Activated B cell treated with CpG ODN at 0.5 μM for 24 hours (primary cell): Measurements from ENCODE around the gene GLE1. TPM values are rescaled to one million over a fixed set of nuclear protein-coding genes. Genes with fewer than 3 reads are reported as not detected.

Experiments
- ATAC-seq: fragments of 200-7000 bp; cut with Tn5 transposase; one replicate; pipeline ENCODE4 v1.10.0; 2021; ENCODE audit warnings: low read depth, mild to moderate bottlenecking, moderate library complexity
- CTCF ChIA-PET: fragments of 350-600 bp; sonication (Branson Sonifier 250); formaldehyde crosslinking; loops from one replicate; lab custom pipeline; 2021; ENCODE audit warnings: antibody characterized with exemption; lab: Charles Lee
- POLR2A ChIA-PET: fragments of 350-600 bp; sonication (Branson Sonifier 250); formaldehyde crosslinking; loops from one replicate; lab custom pipeline; 2021; ENCODE audit warnings: antibody characterized with exemption; lab: Charles Lee
- DNase-seq: peaks from one replicate; pipeline ENCODE4 v3.0.0; 2022
- H3K27ac Mint-ChIP-seq: one replicate; pipeline ENCODE4 v1.8.0; 2020; ENCODE audit warnings: mixed read lengths
- H3K27me3 Mint-ChIP-seq: one replicate; pipeline ENCODE4 v1.8.0; 2021; ENCODE audit warnings: mixed read lengths
- H3K36me3 Mint-ChIP-seq: one replicate; pipeline ENCODE4 v1.8.0; 2021; ENCODE audit warnings: low read depth, mixed read lengths
- H3K4me1 Mint-ChIP-seq: one replicate; pipeline ENCODE4 v1.8.0; 2021; ENCODE audit warnings: mixed read lengths
- H3K4me3 Mint-ChIP-seq: one replicate; pipeline ENCODE4 v1.8.0; 2020; ENCODE audit warnings: mild to moderate bottlenecking, mixed read lengths
- H3K9me3 Mint-ChIP-seq: one replicate; pipeline ENCODE4 v1.8.0; 2020; ENCODE audit warnings: mixed read lengths
- CTCF ChIP-seq: fragments of 200-600 bp; IDR thresholded peaks from one replicate; pipeline ENCODE4 v1.8.0; 2022; ENCODE audit warnings: antibody characterized with exemption, mild to moderate bottlenecking
- intact Hi-C: fragments of 100-400 bp; cut with micrococcal nuclease; formaldehyde crosslinking; loops from one replicate; pipeline ENCODE4 v1.15.1; 2024
- total RNA-seq: library from RNA; stranded (reverse); gene quantifications from 2 replicates; pipeline ENCODE4 v1.2.3, GENCODE V29; 2022

GLE1 gene
- total RNA-seq, 1 donor from 2014 or later = 31.8 TPM

DNA sequence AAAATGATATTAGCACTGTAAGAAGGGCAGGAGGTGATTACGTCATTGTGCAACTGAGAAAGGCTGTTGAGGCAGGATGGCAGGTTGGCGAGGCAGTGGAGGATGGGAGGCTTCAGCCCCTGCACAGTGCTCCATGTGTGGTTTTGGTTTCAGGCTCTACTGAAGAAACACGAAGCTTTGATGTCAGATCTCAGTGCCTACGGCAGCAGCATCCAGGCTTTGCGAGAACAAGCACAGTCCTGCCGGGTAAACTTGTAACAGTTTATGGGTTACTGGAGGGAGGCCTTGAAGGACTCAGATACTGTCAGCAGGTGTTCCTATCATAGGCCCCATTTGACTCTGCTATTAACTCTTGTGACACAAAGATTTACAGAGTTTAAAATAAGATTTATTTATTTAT, 82.9 kb downstream of the GLE1 start:
- Mint-ChIP-seq H3K4me3 (no peak overlapping the region), H3K9me3 (no peaks in the 10 kb centered on the region), H3K36me3 (peaks cover 91% of the 10 kb centered on the region), H3K27ac (no peak overlapping the region), H3K4me1 (no peaks in the 10 kb centered on the region), H3K27me3 (no peaks in the 10 kb centered on the region)
- ChIA-PET POLR2A (interaction anchor here (1.5 kb wide), 1 partner anchor 34 kb away, joined by 4 read pairs; no protein-coding TSS in a partner anchor), CTCF (no interaction called here)
- no peak for DNase-seq
- TF ChIP-seq CTCF = no peak
- no peak for ATAC-seq
- intact Hi-C loops = no loop called here

GRCh38 chr9:128588581-128589233, 84.2 kb downstream of the GLE1 start:
- POLR2A ChIA-PET = interaction anchor here (0.6 kb wide), 1 partner anchor 198 kb away, joined by 3 read pairs; no protein-coding TSS in a partner anchor
- Mint-ChIP-seq H3K4me3 (no peak overlapping the region), H3K4me1 (no peaks in the 10 kb centered on the region), H3K36me3 (peaks cover 91% of the 10 kb centered on the region), H3K9me3 (no peaks in the 10 kb centered on the region), H3K27ac (no peak overlapping the region), H3K27me3 (no peaks in the 10 kb centered on the region)
- intact Hi-C loops = no loop called here
- DNase-seq = no peak
- TF ChIP-seq CTCF = no peak
- CTCF ChIA-PET = no interaction called here
- no peak for ATAC-seq

Other genes with a start within 250 kb of the GLE1 start
- 46.0 and 53.5 TPM in 2 replicates for gene GOLGA2, start 228.7 kb upstream of the GLE1 start, total RNA-seq
- 7.2 and 10.4 TPM in 2 replicates for gene SWI5, start 228.4 kb upstream of the GLE1 start, total RNA-seq
- 28.0 and 32.6 TPM in 2 replicates for gene TRUB2, start 182.3 kb upstream of the GLE1 start, total RNA-seq
- 36.2 and 45.6 TPM in 2 replicates for gene COQ4, start 181.9 kb upstream of the GLE1 start, total RNA-seq
- 13.6 and 14.4 TPM in 2 replicates for gene SLC27A4, start 164.2 kb upstream of the GLE1 start, total RNA-seq
- 55.8 and 65.1 TPM in 2 replicates for gene URM1, start 133.3 kb upstream of the GLE1 start, total RNA-seq
- gene CERCAM, start 83.9 kb upstream of the GLE1 start, total RNA-seq = 1.7 TPM in 2 replicates
- 41.2 and 45.7 TPM in 2 replicates for gene ODF2, start 48.7 kb upstream of the GLE1 start, total RNA-seq
- gene SPTAN1, start 47.9 kb downstream of the GLE1 start, total RNA-seq = 208 and 237 TPM in 2 replicates
- 58.0 and 60.2 TPM in 2 replicates for gene DYNC2I2, start 152.1 kb downstream of the GLE1 start, total RNA-seq
- 762 and 801 TPM in 2 replicates for gene SET, start 184.5 kb downstream of the GLE1 start, total RNA-seq
- gene PKN3, start 197.8 kb downstream of the GLE1 start, total RNA-seq = 16.9 and 17.4 TPM in 2 replicates
- gene ZDHHC12, start 219.4 kb downstream of the GLE1 start, total RNA-seq = 40.0 and 40.7 TPM in 2 replicates